Smooth muscle cell (in vitro differentiated cells): ENCODE results near the gene GCNT4. TPM values are rescaled to one million over a fixed set of nuclear protein-coding genes. Genes with fewer than 3 reads are reported as not detected.
"Not testable (repeated sequence)": the region's sequence is repeated elsewhere in the genome, so short reads cannot be mapped to it uniquely, and the experiment has no call there.

ENCODE experiments used
- DNase-seq: peaks from one replicate; lab custom pipeline; 2025; ENCODE audit not compliant: unreplicated experiment; lab: John Stamatoyannopoulos, UW
- H2AFZ ChIP-seq: fragments of 200-600 bp; sonication (generic); 2 replicates; pipeline ENCODE4 v1.6.0; 2016; ENCODE audit warnings: antibody characterized with exemption, low read depth, mild to moderate bottlenecking
- H3F3A ChIP-seq: fragments of 200-600 bp; sonication (generic); 2 replicates; pipeline ENCODE4 v1.6.0; 2017; ENCODE audit warnings: antibody characterized with exemption, low read depth
- H3K27ac ChIP-seq: fragments of 200-600 bp; sonication (generic); 2 replicates; pipeline ENCODE4 v1.5.1; 2016; ENCODE audit warnings: low read depth, mild to moderate bottlenecking
- H3K27me3 ChIP-seq: fragments of 200-600 bp; sonication (generic); 2 replicates; pipeline ENCODE4 v1.6.1; 2016; ENCODE audit warnings: low read depth, mild to moderate bottlenecking
- H3K36me3 ChIP-seq: fragments of 200-600 bp; sonication (generic); 2 replicates; pipeline ENCODE4 v1.5.1; 2016; ENCODE audit warnings: low read depth
- H3K4me1 ChIP-seq: fragments of 200-600 bp; sonication (generic); 2 replicates; pipeline ENCODE4 v1.5.1; 2016; ENCODE audit warnings: low read depth
- H3K4me2 ChIP-seq: fragments of 200-600 bp; sonication (generic); 2 replicates; pipeline ENCODE4 v1.6.0; 2016; ENCODE audit warnings: mild to moderate bottlenecking
- H3K4me3 ChIP-seq: fragments of 200-600 bp; sonication (generic); 2 replicates; pipeline ENCODE4 v1.5.1; 2016; ENCODE audit warnings: mild to moderate bottlenecking
- H3K79me2 ChIP-seq: fragments of 200-600 bp; sonication (generic); 2 replicates; pipeline ENCODE4 v1.6.0; 2016; ENCODE audit warnings: low read depth, mild to moderate bottlenecking
- H3K9ac ChIP-seq: fragments of 200-600 bp; sonication (generic); 2 replicates; pipeline ENCODE4 v1.6.0; 2016; ENCODE audit warnings: low read depth
- H3K9me3 ChIP-seq: fragments of 200-600 bp; sonication (generic); replicated peaks from 2 replicates; pipeline ENCODE4 v1.5.1; 2016; ENCODE audit warnings: low read depth
- H4K20me1 ChIP-seq: fragments of 200-600 bp; sonication (generic); 2 replicates; pipeline ENCODE4 v1.6.0; 2016; ENCODE audit warnings: low read depth
- CTCF ChIP-seq: fragments of 200-600 bp; sonication (generic); IDR thresholded peaks from 2 replicates; pipeline ENCODE4 v1.5.1; 2017; ENCODE audit warnings: borderline replicate concordance, mild to moderate bottlenecking, antibody characterized with exemption; ENCODE audit not compliant: insufficient read depth, poor library complexity, severe bottlenecking
- WGBS: methylation state at CpG from one replicate; pipeline ENCODE4 v1.1.7; 2016; ENCODE audit warnings: low lambda C conversion rate; 5-methylcytosine and 5-hydroxymethylcytosine counted together
- polyA plus RNA-seq: library from polyadenylated mRNA; unstranded; fragments of >200 nt; fragmentation: Nextera tagmentation; extraction: Ambion mirVana; gene quantifications from 2 replicates; pipeline ENCODE4 v1.2.1, GENCODE V29; 2016
- total RNA-seq: library from RNA; depleted of rRNA; stranded (reverse); fragments of >200 nt; gene quantifications from 2 replicates; pipeline ENCODE4 v1.2.3, GENCODE V29; 2014

Gene GCNT4
- total RNA-seq (13.9 and 15.6 TPM in 2 replicates), polyA plus RNA-seq (0.54 and 2.1 TPM in 2 replicates)

GRCh38 chr5:75052192-75053053 lies at the start of gene GCNT4:
TSS of gene GCNT4 (minus strand) at chr5:75052558. CDS start at chr5:75030037, 22,521 bp downstream.
- H3K9me3 ChIP-seq: no peaks in the 10 kb centered on the region
- TF ChIP-seq CTCF: no peak
- peak; percentile 60 for DNase-seq
- H3K4me1 ChIP-seq: peaks cover 31% of the 10 kb centered on the region
- peak within 1 kb of the TSS; percentile 85 for H3K9ac ChIP-seq
- H3K27me3 ChIP-seq: no peaks in the 10 kb centered on the region
- peak within 1 kb of the TSS; percentile 97 for H3K4me3 ChIP-seq
- H4K20me1 ChIP-seq: peaks cover 4% of the 10 kb centered on the region
- H3F3A ChIP-seq: peaks cover 19% of the 10 kb centered on the region
- peak within 1 kb of the TSS; percentile 96 for H2AFZ ChIP-seq
- peaks cover 28% of the 10 kb centered on the region for H3K79me2 ChIP-seq
- WGBS: under 1% methylated on average over 73 of the region's 74 CpGs
- H3K4me2 ChIP-seq: peak within 1 kb of the TSS; percentile 95
- peak within 1 kb of the TSS; percentile 89 for H3K27ac ChIP-seq
- H3K36me3 ChIP-seq: no peaks in the 10 kb centered on the region

GRCh38 chr5:75095956-75096355 lies 43.6 kb upstream of the GCNT4 start:
- not testable (repeated sequence) for H3K4me1 ChIP-seq, DNase-seq, H3K9ac ChIP-seq, H4K20me1 ChIP-seq, H3K4me3 ChIP-seq, H3K4me2 ChIP-seq, H3K9me3 ChIP-seq, H3K27me3 ChIP-seq, H2AFZ ChIP-seq, H3K79me2 ChIP-seq, H3F3A ChIP-seq, H3K36me3 ChIP-seq
- H3K27ac ChIP-seq: peak overlapping the region; percentile 3
- 63% methylated on average over 3 of the region's 3 CpGs for WGBS

- Histone ChIP-seq H3K27ac (peak overlapping the region; percentile 61), H3K9ac (no peak overlapping the region), H3K36me3 (no peaks in the 10 kb centered on the region), H3K27me3 (no peaks in the 10 kb centered on the region), H3K4me3 (no peak overlapping the region), H3K79me2 (no peaks in the 10 kb centered on the region), H3K4me1 (no peaks in the 10 kb centered on the region), H3K4me2 (no peak overlapping the region), H3K9me3 (no peaks in the 10 kb centered on the region), H4K20me1 (no peaks in the 10 kb centered on the region), H2AFZ (no peak overlapping the region), H3F3A (no peaks in the 10 kb centered on the region)
- no peak for TF ChIP-seq CTCF
- 73% methylated on average over 3 of the region's 3 CpGs for WGBS
- DNase-seq: no peak
Measured at GRCh38 chr5:75091597-75091996, 39.2 kb upstream of the GCNT4 start.

GRCh38 chr5:75089662-75090061 lies 37.3 kb upstream of the GCNT4 start:
- peak overlapping the region; percentile 45 for H3K27ac ChIP-seq
- no peak overlapping the region for H3K4me2 ChIP-seq
- H4K20me1 ChIP-seq: no peaks in the 10 kb centered on the region
- no peaks in the 10 kb centered on the region for H3K9me3 ChIP-seq
- no peak for DNase-seq
- H3F3A ChIP-seq: no peaks in the 10 kb centered on the region
- TF ChIP-seq CTCF: no peak
- H2AFZ ChIP-seq: no peak overlapping the region
- H3K4me1 ChIP-seq: no peaks in the 10 kb centered on the region
- H3K9ac ChIP-seq: no peak overlapping the region
- H3K36me3 ChIP-seq: no peaks in the 10 kb centered on the region
- 88% methylated on average over 1 of the region's 1 CpG for WGBS
- H3K27me3 ChIP-seq: no peaks in the 10 kb centered on the region
- no peak overlapping the region for H3K4me3 ChIP-seq
- no peaks in the 10 kb centered on the region for H3K79me2 ChIP-seq
